NCI-H187 treated with DMSO at 0.1 percent for 48 hours (cell line): ENCODE data around the gene PTPRK.

Source experiments
- DNase-seq: peaks from one replicate; lab custom pipeline; 2025; lab: John Stamatoyannopoulos, UW

Gene PTPRK

DNA sequence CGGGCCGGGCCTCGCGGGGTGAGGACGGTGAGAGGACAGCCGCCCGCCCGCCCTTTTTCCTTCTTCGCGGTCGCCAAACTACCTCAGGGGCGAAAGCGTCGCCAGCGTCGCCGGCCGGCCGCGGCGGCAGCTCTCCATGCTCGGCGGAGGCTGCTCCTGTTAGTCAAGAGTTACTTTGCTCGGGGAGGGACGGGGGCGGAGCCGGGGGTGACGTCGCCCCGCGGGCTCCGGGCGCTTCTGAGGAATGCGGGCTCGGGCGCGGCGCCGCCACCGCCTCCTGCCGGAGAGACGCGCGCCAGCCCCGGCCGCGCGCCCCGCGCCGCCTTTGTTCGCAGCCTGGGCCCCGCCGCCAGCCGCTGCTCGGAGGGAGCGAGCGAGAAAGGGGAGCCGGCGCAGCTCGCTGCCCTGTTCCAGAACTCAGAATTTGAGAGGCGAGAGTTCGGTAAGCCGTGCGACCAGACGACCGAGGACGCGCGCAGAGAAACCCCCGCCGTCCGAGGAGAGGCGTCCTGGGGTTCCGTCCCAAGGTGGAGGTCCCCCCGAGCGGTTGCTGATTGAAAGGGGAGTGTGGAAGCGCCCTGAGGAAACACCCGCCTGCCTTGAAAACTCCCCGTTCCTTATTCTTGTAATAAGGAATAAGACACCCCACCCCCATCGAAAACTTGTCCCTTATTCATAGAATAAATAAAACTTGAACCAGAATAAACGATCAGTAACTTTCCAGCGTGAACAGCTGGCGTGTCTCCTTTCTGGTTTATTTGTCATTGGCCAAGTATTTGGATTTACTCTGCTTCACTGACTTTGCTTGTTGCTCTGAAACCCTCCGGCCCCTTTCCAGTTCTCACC, at the start of gene PTPRK:
Gene PTPRK (minus strand): TSS at position 164 of the 846 bp plus-strand sequence. CDS start 241 bp downstream, outside the sequence.
- no peak for DNase-seq

DNA sequence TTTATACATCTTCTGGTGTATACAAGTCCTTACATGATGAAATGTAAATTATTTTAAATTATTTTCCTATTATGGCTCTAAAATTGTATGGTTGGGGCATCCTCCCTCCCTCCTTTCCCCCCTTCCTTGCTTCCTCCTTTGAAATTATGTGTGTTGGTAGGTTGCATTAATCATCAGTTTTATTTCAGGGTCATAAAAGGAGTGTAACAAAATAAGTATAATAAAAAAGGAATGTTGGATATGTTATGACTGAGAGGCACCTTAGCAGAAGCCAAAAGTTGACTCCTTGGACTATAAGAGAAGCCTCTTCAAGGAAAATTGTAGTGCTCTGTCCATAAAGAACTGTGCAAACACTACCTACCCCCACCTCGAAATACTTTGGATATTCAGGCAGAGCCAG, 46.6 kb upstream of the PTPRK start:
- DNase-seq = no peak

DNA sequence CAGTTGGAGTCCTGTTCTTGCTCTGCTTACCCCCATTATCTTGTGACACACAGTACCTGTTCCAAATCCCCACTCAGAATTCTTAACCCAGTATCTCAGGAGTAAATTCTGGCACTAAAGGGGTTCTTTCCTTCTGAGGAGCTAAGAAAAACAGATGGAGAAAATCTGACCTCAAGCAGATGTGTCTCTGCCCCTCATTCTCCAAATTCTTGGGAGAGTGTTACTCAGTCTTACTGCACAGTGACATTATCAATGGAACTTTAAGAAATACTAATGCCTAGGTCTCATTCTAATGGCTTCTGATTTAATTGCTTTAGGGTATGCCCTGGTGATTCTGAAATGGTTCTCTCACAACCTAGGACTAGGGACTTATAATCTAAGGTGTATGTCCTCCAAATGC, 40.6 kb upstream of the PTPRK start:
- no peak for DNase-seq

DNA sequence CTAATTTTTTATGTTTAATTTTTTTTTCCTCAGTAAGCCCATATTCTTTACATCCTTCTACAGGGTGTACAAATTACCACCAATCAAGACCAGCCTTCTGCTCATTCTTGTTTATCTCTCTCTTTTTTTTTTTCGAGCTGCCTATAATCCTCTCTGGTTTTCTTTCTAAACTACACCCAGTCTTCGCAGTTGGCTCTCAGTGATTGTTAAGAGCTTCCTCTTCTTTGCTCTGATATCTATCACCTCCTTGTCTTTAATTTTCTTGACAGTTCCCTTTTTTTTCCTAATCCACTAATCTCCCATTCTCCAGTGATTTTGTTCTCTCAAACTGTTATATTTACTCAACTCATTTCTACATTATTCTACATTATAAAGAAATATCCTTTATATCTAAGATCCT, 38.5 kb upstream of the PTPRK start:
- no peak for DNase-seq

DNA sequence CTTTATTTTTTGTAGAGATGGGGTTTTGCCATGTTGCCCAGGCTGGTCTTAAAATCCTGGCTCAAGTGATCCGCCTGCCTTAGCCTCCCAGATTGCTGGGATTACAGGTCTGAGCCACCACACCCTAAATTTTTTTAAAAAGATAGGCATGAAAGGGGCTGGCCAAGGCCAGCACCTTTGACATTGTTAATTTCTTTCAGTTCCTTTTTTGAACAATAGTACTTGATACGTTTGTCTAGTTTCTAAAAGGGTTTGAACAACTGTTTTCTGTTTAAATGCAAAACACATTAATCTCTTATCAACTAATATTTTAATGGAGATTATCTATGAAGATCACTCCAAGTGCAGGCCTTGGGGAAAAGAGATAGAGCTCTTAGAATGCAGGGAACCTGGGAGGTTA, 37.6 kb upstream of the PTPRK start:
- DNase-seq = no peak

DNA sequence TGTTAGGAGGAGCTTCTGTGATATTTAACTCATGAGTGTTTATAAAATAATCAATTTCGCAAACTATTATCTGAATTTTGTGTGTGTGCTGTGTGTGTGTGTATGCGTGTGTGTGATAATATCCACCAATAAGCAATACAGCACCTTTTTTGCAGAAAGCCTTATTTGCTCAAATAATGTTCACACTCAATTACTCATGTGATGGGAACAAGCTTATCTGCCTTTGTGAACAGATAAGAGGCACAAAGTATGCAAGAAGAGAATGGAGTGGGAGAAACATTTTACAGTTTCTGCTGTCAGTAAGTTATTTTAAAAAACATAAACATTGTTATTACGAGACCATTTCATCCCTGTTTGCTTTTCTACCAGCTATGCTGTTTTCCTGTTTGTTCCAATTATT, 36.7 kb upstream of the PTPRK start:
- no peak for DNase-seq

DNA sequence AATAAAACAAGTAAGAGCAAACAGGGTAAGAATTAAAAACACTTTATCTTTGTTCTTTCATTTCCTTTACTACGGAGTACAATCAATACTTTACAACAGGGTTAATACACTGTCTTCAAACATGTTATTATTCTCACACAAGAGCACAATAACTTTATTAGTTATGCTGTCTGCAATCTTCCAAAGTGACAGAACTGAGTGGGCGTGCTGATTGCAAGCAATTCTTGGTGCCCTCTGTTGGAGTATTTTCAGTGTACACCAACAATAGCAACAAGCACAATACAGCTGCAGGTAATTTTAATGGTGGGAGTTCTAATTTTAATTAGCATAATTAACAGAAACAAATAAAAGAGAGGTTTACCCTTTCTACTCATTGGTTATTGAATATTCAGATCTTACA, 33.9 kb upstream of the PTPRK start:
- DNase-seq = no peak

DNA sequence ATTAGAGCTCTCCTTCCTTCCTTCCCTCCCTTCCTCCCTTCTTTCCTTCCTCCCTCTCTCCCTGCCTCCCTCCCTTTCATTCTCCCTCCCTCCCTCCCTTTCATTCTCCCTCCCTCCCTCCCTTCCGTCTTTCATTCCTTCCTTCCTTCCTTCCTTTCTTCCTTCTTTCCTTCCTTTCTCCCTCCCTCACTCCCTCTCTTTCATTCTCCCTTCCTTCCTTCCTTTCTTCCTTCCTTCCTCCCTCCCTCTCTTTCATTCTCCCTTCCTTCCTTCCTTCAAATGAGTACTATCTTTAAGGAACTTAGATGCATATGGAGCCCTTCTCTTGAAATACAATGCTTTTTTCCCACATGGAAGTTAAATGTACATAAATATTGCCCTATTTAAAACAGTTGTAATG, 20.9 kb upstream of the PTPRK start:
- no peak for DNase-seq

DNA sequence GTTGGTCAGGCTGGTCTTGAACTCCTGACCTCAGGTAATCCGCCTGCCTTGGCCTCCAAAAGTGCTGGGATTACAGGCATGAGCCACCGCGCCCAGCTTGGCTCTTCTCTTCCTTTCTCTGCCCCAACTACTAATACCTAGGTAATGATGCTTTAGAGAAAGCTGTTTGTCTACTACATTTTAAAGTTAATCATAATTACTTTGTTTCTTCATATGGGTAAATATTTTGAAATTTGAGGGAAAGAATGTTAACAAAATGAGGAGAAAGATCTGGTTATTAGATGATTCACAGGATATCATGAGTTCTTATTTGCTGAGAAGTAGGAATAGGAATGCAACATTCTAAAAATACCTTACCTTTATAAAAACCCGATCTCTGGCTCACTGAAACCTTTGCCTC, 18.4 kb upstream of the PTPRK start:
- no peak for DNase-seq

DNA sequence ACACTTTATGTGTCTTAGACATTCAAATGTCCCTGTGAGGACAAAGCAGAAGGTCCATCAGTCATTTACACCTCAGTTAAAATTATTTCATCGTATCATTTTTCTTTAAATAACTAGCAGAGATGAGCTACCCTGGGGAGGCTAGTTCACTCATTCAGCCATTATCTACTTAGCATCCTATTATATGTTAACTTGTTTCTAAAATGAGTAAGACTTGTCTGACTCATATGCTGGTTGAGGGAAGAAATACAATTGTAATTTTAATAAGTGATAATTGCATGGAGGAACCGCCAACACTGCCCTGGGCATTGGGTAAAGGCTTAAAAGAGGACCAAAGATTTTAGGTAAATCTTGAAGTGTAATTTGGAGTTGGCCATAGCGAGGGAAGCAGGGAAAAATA, 12.4 kb upstream of the PTPRK start:
- DNase-seq = no peak

DNA sequence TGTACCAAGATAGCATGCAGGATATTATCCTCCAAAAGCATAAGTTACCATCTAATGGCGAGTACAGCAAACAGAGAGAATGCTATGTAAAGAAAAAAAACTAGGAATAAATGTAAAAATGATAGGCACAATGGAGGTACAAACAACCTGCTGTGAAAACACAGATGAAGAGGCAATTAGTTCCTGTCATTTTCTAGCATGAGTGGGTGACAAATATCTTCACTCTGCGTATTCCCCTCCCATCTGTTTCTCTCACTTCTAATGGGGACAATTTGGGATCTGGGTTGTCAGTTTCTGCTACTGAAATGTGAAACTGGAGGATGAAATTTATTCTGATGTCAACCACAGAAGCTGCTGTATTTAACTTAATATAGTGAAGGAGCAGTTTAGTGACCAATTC, 11.7 kb upstream of the PTPRK start:
- DNase-seq = no peak

DNA sequence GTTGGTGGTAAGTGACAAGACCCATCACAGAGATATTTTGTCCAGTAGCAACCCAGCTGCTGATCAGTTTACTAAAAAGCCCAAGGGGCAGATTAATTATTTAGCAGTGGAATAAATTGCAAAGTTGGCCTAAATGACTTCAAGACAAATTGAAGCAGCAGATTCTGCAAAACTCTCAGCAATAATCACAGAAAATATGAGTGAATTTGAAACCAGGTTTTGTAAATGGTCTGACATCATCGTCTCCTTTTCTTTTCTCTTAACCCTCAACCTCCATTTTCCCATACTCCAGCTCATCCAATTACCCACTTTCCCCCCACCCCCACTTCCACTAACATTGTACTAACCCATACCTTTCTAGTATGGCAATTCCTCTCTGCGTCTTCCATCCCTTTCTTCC, 11.3 kb upstream of the PTPRK start:
- DNase-seq = no peak

DNA sequence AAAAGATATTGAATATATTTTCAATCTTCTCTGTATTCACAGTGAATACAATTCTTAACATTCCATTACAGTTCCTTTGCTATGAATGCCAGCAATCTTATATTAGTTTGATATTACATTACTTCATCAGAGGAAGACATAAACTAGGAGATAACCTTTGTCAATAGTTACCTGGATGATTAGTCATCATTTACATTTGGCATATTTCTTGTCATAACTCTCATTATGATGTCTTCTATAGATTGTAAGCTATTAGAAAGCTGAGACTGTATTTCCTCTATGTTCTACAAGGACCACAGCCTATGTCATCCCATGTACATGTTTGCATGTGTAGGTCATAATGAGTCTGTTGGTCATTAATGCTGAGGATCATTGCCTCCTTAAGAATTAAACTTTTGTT, 7.8 kb upstream of the PTPRK start:
- DNase-seq = no peak

DNA sequence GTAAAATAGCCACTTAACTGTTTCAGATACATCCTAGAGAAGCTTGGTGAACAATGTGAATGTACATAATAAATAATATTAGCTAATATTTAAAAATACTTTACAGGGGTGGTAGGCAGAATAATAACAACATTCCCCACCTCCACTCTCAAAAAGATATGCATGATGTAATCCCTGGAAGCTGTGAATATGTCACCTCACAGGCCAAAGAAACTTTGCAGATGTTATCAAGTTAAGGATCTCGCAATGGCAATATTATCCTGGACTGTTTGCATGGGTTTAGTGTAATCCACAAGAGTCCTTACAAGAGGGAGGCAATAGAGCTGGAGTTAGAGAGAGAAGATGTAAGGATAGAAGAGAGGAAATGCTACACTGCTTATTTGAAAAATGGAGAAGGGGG, 7.0 kb upstream of the PTPRK start:
- no peak for DNase-seq

DNA sequence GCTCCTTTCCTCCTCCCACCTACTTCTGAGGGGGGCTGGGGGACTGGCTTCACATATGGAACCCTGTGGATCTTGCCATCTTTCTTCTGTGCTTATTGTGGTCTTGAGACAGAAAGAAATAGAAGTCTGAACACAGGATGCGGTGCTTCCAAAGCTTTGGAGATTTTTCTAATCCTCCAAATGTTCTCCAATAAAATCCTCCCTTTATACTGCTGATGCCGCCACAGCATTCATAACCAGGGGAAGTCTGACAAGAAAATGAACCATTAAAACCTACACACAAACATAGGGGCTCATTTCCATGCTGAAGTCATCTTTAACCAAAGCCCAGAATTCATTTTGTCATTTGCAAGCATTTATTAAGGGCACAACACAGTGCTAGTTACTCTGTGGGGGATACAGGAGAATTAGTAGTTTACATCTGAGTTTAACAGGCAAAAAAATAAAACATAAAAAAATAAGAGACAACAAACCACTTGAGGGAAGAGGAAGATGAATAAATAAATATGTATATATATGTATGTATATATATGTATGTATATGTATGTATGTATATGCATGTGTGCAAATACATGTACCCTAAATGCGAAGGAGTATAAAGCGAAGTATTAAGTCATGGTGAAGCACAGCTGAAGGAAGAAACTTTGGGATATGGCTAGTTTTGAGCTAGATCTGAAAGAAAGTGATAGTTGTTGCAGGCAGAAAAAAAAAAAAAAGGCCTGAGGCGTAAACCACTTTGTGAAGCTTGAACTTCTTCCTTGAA, 5.9 kb upstream of the PTPRK start:
- DNase-seq = no peak

DNA sequence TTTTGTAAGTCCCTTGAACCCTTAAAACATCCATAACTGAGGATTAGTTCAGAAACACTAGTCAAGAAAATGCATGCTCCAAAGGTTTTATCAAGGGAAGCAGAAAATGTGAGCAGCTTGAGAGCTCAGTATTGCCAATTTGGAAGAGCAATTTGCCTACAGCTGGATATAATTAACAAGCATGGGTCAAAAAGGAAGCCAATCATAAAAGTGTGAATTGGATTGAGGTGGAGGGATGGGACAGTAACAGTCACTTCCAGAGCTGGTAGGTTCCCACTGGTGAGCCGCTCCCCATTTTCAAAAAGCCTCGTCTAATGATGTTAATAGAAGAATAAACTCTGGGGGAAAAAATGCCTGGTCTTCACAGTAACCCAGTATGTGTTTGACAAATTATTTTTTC, 5.0 kb upstream of the PTPRK start:
- DNase-seq = no peak

DNA sequence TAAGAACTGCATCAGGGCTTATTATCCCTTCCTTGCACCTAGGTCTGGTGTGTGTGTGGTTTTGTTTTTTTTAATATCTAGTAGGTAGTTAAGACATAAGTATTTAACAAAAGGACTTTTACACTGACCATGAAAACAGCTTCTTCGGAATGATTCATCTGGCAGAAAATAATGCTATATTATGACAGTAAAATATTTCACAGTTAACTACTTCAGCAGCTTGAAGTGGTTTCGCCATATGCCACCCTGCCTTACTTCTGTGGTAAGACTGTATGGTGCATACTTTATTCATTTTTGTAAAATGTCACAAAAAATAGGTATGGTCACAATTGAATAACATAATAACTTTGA, 858 bp upstream of the PTPRK start:
- DNase-seq = no peak

DNA sequence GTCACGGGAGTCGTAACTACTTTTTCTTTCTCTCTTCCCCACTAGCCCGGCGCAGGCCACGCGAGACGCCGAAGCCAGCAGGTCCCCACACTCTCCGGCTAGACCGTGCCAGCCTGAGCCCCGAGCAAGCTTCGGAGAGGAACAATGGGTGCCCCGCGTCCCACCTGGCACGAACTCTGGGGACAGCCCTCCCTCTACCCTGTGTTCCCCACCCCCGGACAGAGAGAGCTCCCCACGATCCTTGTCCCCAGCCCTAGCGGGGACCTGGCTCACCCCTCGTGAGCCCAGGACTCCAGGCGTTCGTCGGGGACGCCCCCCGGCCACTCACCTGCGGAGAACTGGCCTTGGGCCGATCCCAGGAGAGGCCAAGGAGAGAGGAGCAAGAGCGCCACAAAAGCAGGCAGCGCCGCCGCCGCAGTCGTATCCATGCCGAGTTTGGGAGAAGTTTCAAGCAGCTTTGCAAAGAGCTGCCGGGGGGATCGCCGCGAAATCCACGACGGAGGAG, 416 bp downstream of the PTPRK start:
- DNase-seq = no peak

DNA sequence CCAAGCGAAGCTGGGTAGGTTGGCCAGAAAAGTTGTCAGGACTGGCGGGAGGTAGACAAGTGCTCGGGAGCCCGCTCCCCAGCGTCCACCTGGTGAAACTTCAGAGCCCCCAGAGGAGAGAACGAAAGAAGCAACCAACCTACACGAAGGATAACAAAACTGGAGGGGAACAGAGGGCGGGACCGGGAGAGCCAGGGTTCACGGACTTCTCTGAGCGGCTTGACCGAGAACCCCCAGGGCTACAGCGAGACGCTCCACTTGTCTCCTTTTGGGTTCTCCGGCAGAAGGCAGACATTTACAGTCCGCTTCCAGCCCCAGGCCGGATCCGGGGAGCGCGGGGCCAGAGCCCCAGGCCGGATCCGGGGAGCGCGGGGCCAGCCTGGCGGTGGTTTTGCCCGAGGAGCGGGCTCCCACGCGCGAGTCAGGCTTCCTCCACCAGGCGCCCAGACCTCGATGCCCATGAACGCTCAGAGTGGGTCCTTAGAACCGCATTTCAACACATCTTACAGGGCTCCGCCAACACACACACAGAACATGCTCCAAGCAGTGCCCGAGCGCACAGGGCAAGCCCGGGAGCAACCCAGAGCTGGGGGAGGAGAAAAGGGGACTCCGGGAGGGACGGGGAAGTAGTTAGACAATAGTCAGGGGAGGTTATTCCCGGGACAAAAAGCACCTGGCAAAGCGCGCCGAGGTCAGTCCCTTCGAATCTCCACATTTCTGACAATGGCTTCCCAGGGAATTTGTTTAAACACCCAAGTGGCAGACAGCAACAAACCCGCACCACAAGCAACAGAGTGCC, 1.1 kb downstream of the PTPRK start:
- no peak for DNase-seq

DNA sequence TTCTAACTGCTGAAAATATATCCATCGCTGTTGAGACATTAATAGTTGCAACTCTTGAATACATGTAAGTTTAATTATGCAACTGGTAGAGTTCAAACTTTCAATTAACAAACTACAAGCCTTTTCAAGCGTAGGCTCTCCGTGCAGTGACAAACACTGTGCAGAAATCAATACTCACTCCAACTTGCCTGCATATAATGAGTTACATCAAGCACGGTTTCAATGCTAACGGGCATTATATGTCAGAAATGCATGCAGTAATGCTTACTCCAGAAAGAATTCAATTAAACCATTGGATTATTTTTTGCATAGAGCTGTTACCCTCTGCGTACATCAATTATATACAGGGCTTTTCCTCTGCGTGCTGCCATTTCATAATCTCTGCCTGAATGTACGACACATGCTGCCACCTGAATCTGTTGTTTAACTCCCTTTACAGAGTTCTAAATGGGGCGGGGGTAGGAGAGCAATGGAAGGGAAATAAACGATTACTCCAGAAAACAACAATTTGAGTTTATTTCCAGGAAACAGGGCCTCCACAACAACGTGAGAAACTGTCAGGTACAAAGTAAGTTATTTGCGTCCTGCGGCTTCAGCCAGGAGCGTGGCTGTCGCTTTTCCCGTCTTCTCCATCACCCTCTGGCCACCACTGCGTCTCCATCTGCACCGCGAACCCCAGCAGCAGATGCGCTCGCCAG, 1.8 kb downstream of the PTPRK start:
- no peak for DNase-seq

DNA sequence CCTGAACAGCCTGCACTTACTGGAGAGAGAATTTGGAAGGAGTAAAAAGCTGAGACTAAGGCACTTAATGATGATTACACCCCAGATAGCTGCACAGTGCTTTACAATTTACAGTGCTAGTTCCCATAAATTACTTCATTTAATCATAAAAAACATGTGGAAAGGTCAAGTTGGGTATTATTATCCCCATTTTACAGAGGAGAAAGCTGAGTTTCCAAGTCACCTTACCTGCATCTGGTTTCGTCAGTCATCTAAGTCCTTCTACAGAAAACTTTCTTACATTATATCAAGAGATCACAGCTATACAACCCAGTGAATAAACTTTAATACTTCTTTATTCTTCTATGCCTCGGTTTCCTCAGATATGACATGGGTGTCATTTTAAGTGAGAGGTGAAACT, 3.3 kb downstream of the PTPRK start:
- no peak for DNase-seq

DNA sequence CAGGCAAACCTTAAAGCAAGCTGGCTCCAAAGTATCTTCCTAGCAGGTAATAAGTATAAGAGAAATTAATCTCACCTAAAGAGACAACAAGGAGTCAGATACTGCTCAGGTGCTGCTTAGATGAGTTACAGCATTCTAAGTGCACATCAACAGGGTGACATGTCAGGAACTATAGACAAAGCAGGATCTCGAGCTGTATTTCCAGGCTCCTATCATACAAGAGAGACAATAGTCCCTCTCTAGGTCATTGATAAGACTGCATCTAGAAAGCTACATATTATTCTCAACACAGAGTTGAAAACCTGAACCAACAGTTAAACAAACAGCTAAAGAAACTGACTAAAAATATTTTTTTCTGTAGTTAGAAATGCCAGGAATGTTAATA, 3.9 kb downstream of the PTPRK start:
- DNase-seq = no peak
